ENCODE results near the gene RAD51B.

Gene RAD51B

GRCh38 chr14:68226523-68226922 lies 406.9 kb downstream of the RAD51B start:
- TF ChIP-seq, protein P1, sequence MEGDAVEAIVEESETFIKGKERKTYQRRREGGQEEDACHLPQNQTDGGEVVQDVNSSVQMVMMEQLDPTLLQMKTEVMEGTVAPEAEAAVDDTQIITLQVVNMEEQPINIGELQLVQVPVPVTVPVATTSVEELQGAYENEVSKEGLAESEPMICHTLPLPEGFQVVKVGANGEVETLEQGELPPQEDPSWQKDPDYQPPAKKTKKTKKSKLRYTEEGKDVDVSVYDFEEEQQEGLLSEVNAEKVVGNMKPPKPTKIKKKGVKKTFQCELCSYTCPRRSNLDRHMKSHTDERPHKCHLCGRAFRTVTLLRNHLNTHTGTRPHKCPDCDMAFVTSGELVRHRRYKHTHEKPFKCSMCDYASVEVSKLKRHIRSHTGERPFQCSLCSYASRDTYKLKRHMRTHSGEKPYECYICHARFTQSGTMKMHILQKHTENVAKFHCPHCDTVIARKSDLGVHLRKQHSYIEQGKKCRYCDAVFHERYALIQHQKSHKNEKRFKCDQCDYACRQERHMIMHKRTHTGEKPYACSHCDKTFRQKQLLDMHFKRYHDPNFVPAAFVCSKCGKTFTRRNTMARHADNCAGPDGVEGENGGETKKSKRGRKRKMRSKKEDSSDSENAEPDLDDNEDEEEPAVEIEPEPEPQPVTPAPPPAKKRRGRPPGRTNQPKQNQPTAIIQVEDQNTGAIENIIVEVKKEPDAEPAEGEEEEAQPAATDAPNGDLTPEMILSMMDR (IDR thresholded peaks at IDR 0.05; ENCODE audit: borderline replicate concordance, insufficient read depth, low read depth, low read length): no peak

GRCh38 chr14:68228656-68229055 lies 409.1 kb downstream of the RAD51B start:
- no peak overlapping the region for H3K4me3 ChIP-seq (ENCODE audit: low read depth, low read length)
- TF ChIP-seq, protein P1 (IDR thresholded peaks at IDR 0.05; ENCODE audit: borderline replicate concordance, insufficient read depth, low read depth, low read length): no peak

More at GRCh38 chr14:68226523-68226922, 406.9 kb downstream of the RAD51B start:
- H3K4me3 ChIP-seq (ENCODE audit: low read depth, low read length): no peak overlapping the region

- no peak overlapping the region for H3K4me3 ChIP-seq (ENCODE audit: low read depth, low read length)
- TF ChIP-seq, protein P1 (IDR thresholded peaks at IDR 0.05; ENCODE audit: borderline replicate concordance, insufficient read depth, low read depth, low read length): no peak
Measured at GRCh38 chr14:68229423-68230100, 410.0 kb downstream of the RAD51B start.

DNA sequence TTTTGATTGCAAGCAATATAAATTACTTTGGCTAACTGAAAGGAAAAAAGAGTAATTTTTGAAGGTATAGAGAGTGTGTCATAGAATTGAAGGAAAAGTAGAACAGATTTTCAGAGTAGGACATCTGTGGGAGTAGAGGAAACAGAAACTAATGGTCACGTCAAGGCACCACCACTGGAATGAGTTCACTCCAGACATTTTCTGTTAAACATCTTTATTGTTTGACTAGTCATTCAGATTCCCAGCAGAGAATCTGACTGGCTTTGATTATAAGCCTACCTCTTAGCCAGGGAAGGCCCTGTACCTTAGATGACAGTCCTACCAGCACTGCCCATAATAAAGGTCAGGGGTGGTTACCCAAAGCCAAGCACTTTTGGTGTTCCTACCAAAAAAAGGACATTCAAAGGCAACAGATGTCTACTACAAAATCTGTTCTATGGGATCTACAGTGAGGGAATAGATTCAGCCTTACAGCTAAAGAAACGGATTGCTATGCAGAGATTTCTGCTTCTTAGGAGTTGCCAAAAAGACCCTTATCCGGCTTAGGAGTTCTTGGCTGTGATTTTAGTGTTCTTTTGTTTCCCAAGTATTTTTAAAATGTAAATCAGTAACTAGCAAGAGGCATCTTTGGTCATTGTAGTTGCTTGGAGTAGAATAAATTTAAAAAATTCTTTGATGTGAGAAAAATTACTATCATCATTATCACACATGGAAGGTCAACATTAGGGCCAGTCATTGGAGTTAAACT lies 410.8 kb downstream of the RAD51B start:
- TF ChIP-seq, protein P1 (IDR thresholded peaks at IDR 0.05; ENCODE audit: borderline replicate concordance, insufficient read depth, low read depth, low read length): no peak

DNA sequence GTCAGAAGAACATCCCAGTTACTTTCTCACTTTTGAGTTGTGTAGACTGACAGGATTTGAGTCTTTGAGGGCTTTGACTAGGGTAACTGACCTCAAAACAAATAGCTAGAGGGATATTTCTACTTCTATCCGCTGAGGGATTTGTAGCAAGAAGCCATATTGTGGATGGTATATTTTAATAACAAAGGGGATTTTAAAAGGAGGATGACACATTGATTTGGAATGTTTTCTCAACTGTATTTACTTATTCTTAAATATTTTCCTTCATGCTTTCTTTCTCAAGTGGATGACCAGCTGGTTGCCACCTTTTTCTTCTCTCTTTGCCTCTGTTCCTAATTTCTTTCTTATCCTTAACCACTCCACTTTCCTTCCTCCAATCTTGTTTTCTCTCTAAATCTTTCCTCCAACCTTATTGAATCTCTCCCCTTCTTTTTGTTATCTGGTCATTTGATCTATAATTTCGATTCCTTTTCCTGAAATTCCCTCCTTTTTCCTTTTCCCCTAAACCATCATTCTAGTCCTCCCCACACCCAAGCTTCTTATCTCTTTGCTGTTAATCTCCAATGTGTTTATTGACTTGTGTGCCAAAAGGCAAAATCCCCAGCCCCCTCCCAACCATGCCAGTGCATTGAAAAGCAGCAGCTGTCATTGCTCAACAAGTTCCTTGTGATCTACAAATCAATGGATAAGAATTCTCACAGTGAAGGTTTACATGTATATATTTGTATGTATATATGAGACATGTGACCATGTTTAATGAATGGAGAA lies 411.6 kb downstream of the RAD51B start:
- no peak overlapping the region for H3K4me3 ChIP-seq (ENCODE audit: low read depth, low read length)

More for the DNA sequence above, 410.8 kb downstream of the RAD51B start:
- no peak overlapping the region for H3K4me3 ChIP-seq (ENCODE audit: low read depth, low read length)

DNA sequence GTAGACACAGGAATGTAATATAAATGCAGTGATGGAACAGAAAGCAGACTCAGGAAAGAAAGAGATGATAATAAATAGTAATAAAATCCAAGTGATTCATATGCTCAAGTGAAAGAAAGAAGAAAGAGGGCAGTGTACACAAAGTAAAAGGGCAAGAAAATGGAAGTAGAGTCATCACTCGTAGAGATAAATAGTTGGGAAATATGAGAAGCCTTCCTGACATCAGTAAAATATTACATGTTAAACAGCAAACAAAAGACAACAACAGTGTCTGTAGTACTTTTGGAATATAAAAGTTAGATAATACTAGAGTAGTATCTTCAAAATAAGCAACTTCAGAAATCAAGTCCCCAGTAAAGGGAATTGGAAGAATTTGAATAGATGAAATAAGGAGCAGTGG lies 412.3 kb downstream of the RAD51B start:
- no peak overlapping the region for H3K4me3 ChIP-seq (ENCODE audit: low read depth, low read length)
- TF ChIP-seq, protein P1 (IDR thresholded peaks at IDR 0.05; ENCODE audit: borderline replicate concordance, insufficient read depth, low read depth, low read length): no peak

More for the DNA sequence above, 411.6 kb downstream of the RAD51B start:
- TF ChIP-seq, protein P1 (IDR thresholded peaks at IDR 0.05; ENCODE audit: borderline replicate concordance, insufficient read depth, low read depth, low read length): no peak
